HG03575 (cell line): Measurements from ENCODE around the gene MYO1B.

Experiments
- ATAC-seq: cut with Tn5 transposase; IDR thresholded peaks from one replicate; pipeline ENCODE4 v1.9.1; 2021; ENCODE audit not compliant: unreplicated experiment, insufficient number of reproducible peaks, low FRiP score; ENCODE audit errors: extremely low read depth

The MYO1B gene

GRCh38 chr2:191343796-191344338, 98.7 kb downstream of the MYO1B start:
- no peak for ATAC-seq

- no peak for ATAC-seq
Measured at GRCh38 chr2:191345788-191346187, 100.6 kb downstream of the MYO1B start.

DNA sequence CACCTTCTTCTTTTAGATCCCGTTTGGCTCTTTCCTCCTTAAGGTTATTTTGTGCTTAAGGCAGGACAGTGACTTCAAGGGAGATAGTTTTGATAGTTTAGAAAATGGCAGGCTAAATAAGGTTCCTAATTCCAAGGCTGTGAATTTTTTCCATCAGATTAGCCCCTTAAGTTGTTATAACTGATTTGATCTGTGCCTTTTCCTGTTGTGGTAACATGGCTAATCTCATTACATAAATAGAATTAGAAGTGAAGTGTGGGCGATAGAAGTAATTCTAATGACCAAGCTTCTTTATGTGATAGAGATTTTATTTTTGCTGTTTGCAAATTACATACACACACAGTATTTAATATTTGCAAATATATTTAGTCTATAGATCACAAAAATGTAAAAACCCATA, 102.0 kb downstream of the MYO1B start:
- ATAC-seq: no peak

- ATAC-seq: no peak
Measured at GRCh38 chr2:191347881-191348280, 102.7 kb downstream of the MYO1B start.

GRCh38 chr2:191349990-191350389, 104.8 kb downstream of the MYO1B start:
- ATAC-seq: no peak

- no peak for ATAC-seq
Measured at GRCh38 chr2:191350826-191351225, 105.6 kb downstream of the MYO1B start.

DNA sequence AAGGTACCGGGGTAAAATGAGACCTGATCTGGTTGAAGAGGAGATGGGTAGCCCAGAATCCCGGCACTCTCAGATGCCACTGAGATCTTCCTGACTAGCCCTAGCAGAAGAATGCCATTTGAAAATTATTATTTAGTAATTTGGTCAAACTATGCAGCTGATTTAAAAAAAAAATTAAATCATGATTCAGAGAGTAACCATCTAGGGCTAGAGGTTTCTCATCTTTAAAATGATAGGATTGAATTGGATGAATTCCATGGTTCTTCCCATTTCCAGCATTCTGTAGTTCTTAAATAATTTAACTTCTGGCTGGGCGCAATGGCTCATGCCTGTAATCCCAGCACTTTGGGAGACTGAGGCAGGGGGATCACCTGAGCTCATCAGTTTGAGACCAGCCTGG, 106.1 kb downstream of the MYO1B start:
- ATAC-seq: no peak

DNA sequence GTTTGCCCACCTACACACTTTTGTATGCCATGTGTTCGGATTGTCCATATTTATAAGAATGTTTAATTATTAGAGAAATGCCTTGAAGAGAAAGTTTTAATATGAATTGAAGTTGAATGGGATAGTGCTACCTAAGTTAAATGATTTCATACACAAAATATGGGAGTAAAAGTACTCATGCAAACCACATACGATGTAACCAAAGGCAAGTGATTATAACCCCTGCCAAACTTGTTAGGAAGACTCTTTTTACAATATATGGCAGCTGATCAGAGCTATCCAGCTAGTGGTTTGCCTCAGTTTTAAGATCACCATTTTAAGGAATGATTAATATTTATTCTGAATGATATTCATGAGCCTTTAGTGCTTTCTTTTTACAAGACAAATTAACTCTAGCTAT, 106.7 kb downstream of the MYO1B start:
- no peak for ATAC-seq

- no peak for ATAC-seq
Measured at GRCh38 chr2:191352536-191352935, 107.3 kb downstream of the MYO1B start.

DNA sequence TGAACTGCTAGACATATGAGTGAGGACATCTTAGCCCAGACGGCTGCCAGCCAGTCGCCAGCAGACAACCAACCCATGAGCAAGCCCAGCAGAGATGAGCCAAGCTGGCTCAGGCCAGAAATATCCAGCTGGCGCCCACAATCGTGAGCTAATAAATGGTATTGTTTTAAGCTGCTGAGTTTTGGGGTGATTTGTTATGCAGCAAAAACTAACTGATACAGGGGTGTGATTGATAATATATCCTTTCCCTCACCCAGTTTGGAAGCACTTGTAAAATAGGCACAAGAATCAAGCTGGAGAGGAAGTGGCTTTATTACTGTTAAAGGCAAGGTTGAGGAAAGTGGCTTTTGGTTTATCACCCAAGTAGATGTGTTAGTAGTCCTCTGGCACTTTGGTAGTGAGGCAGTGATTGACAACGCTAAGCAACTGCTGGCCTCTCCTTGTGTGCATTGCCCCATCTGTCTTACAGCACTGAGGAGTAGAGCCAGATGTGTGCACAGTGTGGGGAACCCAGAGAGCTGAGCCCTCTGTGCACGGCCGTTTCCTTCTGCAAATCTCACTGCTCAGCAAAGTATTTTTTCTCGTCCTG, 110.1 kb downstream of the MYO1B start:
- no peak for ATAC-seq

DNA sequence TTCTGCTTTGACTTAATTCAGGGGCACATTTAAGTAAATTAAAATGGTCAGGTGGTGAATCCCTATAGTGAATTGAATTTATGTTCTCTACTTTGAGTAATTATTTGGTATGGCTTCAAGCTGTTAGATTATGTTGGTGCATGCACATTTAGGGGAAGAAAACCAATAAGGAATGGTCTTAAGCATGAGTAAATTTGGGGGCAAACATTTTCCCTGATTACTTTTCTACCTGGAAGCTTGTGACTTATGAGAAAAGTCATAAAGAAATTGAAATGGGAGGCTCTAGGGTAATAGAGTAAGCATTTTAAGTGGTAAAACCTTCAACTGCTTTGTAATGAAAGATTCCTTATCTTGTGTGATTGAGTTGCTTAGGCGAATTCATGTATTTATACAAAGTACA, 112.5 kb downstream of the MYO1B start:
- no peak for ATAC-seq

DNA sequence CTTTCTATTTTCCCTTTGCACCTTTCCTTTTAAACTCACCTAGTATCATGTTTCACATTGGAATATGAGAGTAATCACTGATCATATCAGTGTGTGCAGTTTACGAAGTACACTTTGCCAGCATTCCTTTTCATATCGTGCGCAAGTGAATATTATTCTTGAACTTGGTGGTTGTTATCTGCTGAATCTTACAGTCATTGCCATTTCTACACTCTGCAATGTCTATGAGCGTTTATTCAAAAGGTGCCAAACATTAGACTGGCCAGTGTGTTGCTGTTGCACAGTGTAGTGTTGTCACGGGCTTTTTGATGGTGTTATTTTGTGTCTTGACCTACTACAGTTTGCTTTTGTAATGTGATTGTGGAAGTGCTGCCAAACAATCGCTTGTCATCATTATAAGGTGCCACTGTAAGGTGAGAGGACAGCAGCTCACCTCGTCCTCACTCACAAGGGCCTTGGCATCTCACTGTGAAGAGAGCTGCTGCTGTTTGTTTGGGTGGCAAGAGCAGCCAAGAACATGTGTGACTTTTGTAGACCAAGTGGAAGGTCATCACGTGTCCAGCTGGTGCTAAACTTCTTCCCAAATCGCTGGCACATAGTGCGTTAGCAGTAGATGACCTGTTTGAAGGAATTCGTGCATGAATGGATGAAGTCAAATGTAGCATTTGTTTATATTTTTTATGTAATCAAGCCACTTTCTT, 113.3 kb downstream of the MYO1B start:
- ATAC-seq: no peak

DNA sequence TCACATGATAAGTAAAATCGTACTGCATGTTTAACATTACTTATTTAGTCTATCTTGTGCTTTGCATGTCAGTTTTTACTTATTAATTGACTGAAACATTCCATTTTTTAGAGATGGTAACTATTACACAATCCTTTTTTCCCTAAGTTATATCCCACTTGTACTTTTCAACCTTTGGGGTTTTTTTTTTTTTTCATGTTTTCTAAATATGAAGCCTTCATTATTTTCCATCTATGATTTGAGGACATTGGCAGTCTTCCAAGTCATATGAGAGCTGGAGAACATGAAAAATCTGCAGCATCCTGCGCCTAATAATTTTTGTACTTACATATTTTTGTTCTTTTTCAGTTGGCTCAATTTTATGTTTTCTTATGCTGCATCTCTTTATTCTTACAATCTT, 113.9 kb downstream of the MYO1B start:
- ATAC-seq: no peak

GRCh38 chr2:191360918-191361317, 115.7 kb downstream of the MYO1B start:
- no peak for ATAC-seq

DNA sequence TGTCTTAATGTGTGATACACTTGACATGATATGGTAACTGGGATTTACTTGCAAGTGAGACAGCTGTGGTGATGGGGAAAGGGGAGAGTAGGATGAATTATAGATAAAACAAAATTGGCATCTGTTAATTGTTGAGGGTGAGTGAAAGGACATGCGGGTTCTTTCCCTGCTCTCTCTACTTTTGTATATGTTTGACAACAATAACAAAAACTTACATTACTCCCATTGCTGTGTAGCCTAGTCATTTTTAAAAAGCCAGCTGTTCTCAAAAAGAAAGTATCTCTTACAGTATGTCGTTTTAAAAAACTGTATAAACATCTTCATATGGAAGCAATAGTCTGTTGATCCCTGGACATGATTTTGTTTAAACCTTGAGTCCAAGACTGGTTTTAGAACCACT, 117.6 kb downstream of the MYO1B start:
- no peak for ATAC-seq

DNA sequence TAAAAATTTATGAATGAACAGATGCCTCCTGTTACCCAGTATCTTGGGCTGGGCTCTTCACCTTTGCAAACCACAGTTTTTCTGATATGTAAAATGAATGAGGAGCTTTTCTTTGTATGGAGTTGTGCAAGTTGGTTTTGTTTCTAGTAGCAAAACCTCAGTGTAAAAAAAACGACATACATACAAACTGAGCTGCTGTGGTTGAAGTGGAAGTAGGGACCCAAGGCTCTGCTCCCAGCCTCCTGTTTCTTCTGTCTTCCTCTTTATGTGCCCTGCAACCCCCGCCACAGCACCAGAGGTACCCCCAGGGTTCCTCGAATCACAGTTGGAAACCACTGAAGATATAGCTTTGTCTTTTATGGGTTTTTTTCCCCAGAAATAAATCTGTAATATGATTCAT, 118.1 kb downstream of the MYO1B start:
- ATAC-seq: no peak

DNA sequence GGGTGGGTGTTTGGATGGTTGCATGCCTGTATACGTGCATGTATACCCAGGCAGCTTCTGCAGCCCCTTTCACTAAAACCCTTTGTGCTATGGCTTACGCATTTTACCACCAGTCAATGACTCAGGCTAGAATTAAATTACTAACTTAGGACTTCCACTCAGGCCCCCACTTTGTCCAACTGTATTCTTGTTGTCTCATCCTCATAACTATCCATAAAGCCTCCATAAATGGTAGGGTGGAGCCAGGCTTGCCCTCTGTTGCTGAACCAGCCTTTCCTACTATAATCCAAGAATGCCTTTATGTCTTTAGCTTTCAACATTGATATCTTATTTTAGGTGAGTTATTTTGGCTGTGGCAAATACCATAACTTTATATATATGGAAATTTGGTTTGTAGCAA, 119.9 kb downstream of the MYO1B start:
- ATAC-seq: no peak

DNA sequence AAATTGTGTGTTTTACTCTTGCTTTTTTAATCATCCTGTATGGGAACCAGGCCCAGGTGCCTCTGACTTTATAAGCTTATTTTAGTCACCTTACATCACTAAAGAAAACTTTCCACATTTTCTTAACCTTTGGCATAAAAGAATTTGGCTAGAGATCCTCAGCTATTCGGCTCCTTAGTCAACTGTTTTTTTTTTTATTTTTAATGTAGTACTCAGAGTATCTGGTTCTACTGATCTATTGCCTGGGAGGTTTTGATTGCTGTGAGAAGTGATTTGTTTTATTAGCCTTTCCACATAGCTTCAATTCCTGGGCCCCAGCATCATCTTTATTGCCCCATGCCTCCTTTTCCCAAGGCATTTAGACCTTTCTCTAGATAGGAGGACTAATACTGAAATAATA, 121.0 kb downstream of the MYO1B start:
- no peak for ATAC-seq

GRCh38 chr2:191369034-191369433, 123.8 kb downstream of the MYO1B start:
- no peak for ATAC-seq

- ATAC-seq: no peak
Measured at GRCh38 chr2:191374366-191374765, 129.2 kb downstream of the MYO1B start.

- ATAC-seq: no peak
Measured at GRCh38 chr2:191374939-191375338, 129.7 kb downstream of the MYO1B start.
